HL-60 (cell line): ENCODE measurements around the gene ZNF397.

Source experiments
- DNase-seq, 2 experiments: peaks; one replicate each; pipeline ENCODE4 v3.0.0-alpha.2; 2010 to 2020; ENCODE audit warnings: low read depth in 1 of 2, low spot score in 1 of 2
- H3K27ac ChIP-seq: fragments of 250-450 bp; sonication (Bioruptor Pico); replicated peaks from 2 replicates; pipeline ENCODE4 v1.5.1; 2020; ENCODE audit warnings: mild to moderate bottlenecking, moderate library complexity
- H3K27me3 ChIP-seq: fragments of 250-450 bp; sonication (Bioruptor Pico); 2 replicates; pipeline ENCODE4 v1.5.1; 2021; ENCODE audit warnings: mild to moderate bottlenecking, moderate library complexity; ENCODE audit not compliant: insufficient read depth, poor library complexity, severe bottlenecking
- H3K4me3 ChIP-seq: replicated peaks from 2 replicates; pipeline ENCODE4 v1.5.1; 2011; ENCODE audit warnings: mild to moderate bottlenecking, control low read depth, low read length; ENCODE audit not compliant: insufficient read depth
- CTCF ChIP-seq: IDR thresholded peaks from one replicate; pipeline ENCODE4 v1.5.1; 2011; ENCODE audit warnings: low read length, control low read depth, inconsistent platforms; ENCODE audit not compliant: insufficient read depth
- GABPA ChIP-seq: IDR thresholded peaks from 2 replicates; pipeline ENCODE4 v1.6.1; 2012; ENCODE audit warnings: low read depth
- POLR2AphosphoS5 ChIP-seq: IDR thresholded peaks from 2 replicates; pipeline ENCODE4 v1.6.1; 2012; ENCODE audit warnings: low read depth
- REST ChIP-seq: IDR thresholded peaks from 2 replicates; pipeline ENCODE4 v1.6.1; 2012; ENCODE audit warnings: low read depth; ENCODE audit not compliant: insufficient replicate concordance
- SPI1 ChIP-seq: IDR thresholded peaks from 2 replicates; pipeline ENCODE4 v1.6.1; 2012; ENCODE audit warnings: low read depth, mild to moderate bottlenecking, borderline replicate concordance

ZNF397 gene

GRCh38 chr18:35193316-35193715 lies 47.5 kb upstream of the ZNF397 start:
- TF ChIP-seq CTCF (no peak), GABPA (no peak), POLR2AphosphoS5 (no peak), REST (no peak)
- DNase-seq = no peak
- Histone ChIP-seq H3K27ac (no peak overlapping the region), H3K4me3 (no peak overlapping the region), H3K27me3 (no peaks in the 10 kb centered on the region)

GRCh38 chr18:35197296-35197695 lies 43.5 kb upstream of the ZNF397 start:
- Histone ChIP-seq H3K4me3 (no peak overlapping the region), H3K27ac (no peak overlapping the region), H3K27me3 (no peaks in the 10 kb centered on the region)
- no peak for DNase-seq
- TF ChIP-seq REST = no peak
- TF ChIP-seq SPI1 = no peak
- TF ChIP-seq CTCF = no peak
- TF ChIP-seq GABPA = no peak
- no peak for TF ChIP-seq POLR2AphosphoS5

GRCh38 chr18:35201256-35201931 lies 39.4 kb upstream of the ZNF397 start:
- Histone ChIP-seq H3K27ac (no peak overlapping the region), H3K4me3 (no peak overlapping the region), H3K27me3 (no peaks in the 10 kb centered on the region)
- TF ChIP-seq GABPA (no peak), REST (no peak), SPI1 (no peak), POLR2AphosphoS5 (no peak), CTCF (no peak)
- DNase-seq = no peak
